Measurements from ENCODE around the gene AMIGO3. TPM values are rescaled to one million over a fixed set of nuclear protein-coding genes. Genes with fewer than 3 reads are reported as not detected.

AMIGO3 gene
- total and polyA plus RNA-seq, 2 of the 8 experiments (the other 6 are each of a cell fraction or from before 2014, with no cell fraction given) = 1.6 to 8.8 TPM

GRCh38 chr3:49689046-49689907 is 30.2 kb downstream of the AMIGO3 start, which contains the start of the genes MST1 and RNF123 (continued):
- TF ChIP-seq E2F6 (IDR thresholded peaks at IDR 0.05) (peak; percentile 45; the same call in 1 of the 2 replicates), SAP30 (IDR thresholded peaks at IDR 0.05; ENCODE audit: insufficient read depth, insufficient replicate concordance, low read length) (no peak), HDAC2 (IDR thresholded peaks at IDR 0.05; ENCODE audit: borderline replicate concordance in 1 of 2, low read depth in 2 of 2, low read length in 2 of 2) (0 out of 4 replicates have a peak, but pooled peaks of 1 of the 2 experiments have one; percentile 51), YY1 (IDR thresholded peaks at IDR 0.05; ENCODE audit: low read depth, low read length) (0 out of 2 replicates have a peak, but pooled peaks have one; percentile 8), USF2 (IDR thresholded peaks at IDR 0.05; ENCODE audit: low read length) (no peak), BACH1 (IDR thresholded peaks at IDR 0.05; ENCODE audit: low read length) (no peak), SRF (IDR thresholded peaks at IDR 0.05; ENCODE audit: low read depth, low read length) (no peak), ASH2L (IDR thresholded peaks at IDR 0.05; ENCODE audit: low read length) (peak; percentile 70), FOSL1 (IDR thresholded peaks at IDR 0.05; ENCODE audit: insufficient read depth, low read depth, low read length) (no peak), RXRA (IDR thresholded peaks at IDR 0.05; ENCODE audit: insufficient read depth, low read depth, low read length) (no peak), SUZ12 (IDR thresholded peaks at IDR 0.05; ENCODE audit: low read length) (no peak), ATF2 (IDR thresholded peaks at IDR 0.05; ENCODE audit: low read length) (no peak), POLR2A (IDR thresholded peaks at IDR 0.05; ENCODE audit: control extremely low read depth in 1 of 2, low read depth in 2 of 2, low read length in 2 of 2) (peak in 1 of 2 experiments; percentile 74; a peak in 2 of 3 replicates), CTCF (IDR thresholded peaks at IDR 0.05; ENCODE audit: control extremely low read depth in 1 of 3, insufficient read depth in 1 of 3, low read depth in 1 of 3, low read length in 3 of 3) (peak in 2 of 3 experiments; percentile 4 to 29; a peak in 2 of 4 replicates), RAD21 (IDR thresholded peaks at IDR 0.05 in 1 of 2, conservative IDR thresholded peaks at IDR 0.05 in 1 of 2; ENCODE audit: low read depth in 2 of 2, low read length in 2 of 2) (no peak)
